Limb (tissue), 2 donors: ENCODE measurements around the gene RTN4RL1.

Source experiments
- DNase-seq, 2 donors: peaks; one replicate each; pipeline ENCODE4 v3.0.0-alpha.2; 2016; ENCODE audit errors: extremely low spot score in 2 of 2

The RTN4RL1 gene

DNA sequence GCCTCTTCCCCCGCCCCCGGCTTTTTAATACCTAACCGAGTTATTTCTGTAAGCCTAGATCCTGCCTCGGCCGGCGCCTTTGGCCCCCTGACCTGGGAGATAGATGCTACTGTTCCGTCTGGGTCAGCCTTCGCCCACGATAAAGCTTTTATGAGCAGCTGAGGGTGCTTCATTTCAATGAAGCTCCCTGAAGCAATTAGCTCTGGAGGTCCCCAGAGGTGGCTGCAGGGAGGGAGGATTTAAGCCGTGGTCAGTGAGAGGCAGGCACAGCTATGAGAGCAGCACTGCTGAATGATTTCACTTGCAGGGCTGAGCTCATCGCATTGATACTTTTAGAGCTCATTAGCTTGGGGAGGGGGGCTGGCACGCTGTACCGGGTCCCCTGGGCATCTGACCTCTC is 105.9 kb downstream of the RTN4RL1 start:
- no peak for DNase-seq

GRCh38 chr17:1918346-1919162 is 106.6 kb downstream of the RTN4RL1 start:
- no peak for DNase-seq

- DNase-seq = no peak
These were observed 108.0 kb downstream of the RTN4RL1 start for GRCh38 chr17:1916963-1917715.

DNA sequence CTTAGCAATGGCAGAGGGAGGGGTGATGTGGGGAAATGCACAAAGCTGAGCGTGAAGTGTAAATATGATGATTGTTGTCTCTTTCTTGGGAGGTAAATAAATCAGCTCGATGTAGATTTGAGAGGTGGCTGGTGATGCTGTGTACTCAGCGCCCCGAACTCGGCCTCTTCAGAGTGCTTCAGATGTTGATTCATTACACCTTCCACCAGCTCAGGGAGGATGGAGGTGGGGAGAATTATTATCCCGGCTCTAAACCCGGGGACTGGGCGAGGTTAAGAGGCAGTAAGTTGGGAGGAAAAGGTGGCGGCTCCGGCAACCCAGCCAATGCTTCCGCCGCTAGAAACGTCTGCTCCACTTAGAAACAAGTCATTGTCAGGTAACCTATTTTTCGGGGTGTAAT is 108.8 kb downstream of the RTN4RL1 start:
- DNase-seq = no peak

DNA sequence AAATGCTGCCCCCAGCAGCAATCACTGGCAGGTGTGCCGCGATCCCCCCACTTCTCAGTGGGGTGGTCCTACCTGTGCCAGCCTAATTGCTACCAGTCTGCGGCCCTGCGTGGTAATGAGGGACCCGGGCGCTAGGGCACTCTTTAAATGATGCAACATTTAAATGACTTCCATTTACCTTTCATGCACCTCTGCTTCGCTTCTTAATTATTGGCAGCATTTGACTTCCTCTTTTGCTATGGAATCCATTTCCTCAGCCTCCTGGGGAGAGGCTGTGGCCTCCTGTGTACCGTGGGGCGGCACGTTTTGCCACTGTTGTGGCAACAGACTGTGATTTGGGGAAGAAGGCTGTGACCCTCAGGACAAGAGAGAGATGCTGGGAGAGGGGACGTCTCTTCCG is 109.2 kb downstream of the RTN4RL1 start:
- no peak for DNase-seq

DNA sequence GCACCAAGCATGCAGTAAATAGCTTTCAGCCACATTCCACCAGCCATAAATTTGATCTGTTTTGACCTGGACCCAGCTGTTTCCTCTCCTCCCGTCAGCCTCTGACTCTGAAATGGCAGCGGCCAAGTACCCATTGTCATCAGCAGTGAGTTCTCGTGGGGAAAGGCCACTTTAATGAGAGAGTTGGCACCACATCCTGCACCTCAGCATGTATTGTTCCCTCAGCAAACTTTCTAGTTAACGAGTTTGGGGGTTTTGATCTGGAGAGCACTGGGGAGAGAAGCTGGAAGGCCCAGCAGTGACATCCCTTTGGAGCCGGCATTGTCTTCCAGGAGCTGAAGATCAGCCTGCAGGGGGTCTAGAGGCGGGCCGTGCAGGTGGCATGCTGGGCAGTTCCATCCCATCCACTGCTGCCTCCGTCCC is 110.5 kb downstream of the RTN4RL1 start:
- DNase-seq = no peak

- DNase-seq = no peak
These were observed 111.4 kb downstream of the RTN4RL1 start for GRCh38 chr17:1913702-1914101.

DNA sequence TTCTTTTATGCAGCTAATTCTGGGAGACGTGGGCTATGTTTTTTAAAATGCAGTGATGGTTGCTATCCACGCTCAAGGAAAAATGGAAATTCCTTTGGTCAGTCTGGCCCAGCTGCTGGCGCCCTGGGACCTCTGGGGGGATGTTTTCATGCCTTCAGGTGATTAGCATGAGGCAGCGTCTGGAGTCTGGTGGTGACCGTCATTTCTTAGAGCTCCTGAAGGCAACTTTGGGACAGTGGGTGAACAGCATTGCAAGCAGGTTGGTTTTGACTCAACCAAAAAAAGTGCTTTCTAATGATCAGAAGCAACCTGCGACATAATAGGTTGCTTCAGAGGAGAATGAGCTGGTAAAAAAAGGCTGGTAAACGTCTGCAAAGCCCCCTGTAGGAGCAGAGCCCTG is 113.0 kb downstream of the RTN4RL1 start:
- DNase-seq = no peak

GRCh38 chr17:1909985-1910384 is 115.1 kb downstream of the RTN4RL1 start:
- DNase-seq = no peak

DNA sequence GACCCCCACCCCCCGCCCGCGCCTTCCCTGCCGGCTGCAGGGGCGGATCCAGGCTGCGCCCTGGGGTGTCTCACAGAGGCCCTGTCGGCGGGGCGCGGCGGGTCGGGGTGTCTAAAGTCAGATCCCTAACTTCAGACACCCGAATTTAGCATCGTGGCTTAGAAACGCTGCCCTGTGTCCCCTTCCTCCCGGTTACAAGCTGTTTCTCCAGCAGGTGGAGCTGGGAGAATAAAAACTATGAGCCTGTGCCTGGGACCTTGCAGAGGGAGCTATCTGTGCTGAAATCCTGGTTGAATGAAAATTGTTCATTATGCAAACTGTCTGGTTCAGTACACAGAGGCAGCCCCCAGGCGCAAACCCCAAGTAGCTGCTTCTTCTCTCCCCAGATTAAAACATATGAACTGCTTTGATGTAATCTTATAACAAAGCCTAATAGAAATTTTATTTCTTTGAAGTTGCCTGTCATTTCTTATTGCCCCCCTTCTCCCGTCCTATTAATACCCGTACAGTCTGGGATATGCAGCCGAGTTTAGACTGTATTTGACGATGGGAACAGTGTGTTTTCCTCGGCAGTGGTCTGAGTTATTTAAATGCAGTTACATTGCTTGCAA is 116.3 kb downstream of the RTN4RL1 start:
- DNase-seq = peak; percentile 79 to 88

DNA sequence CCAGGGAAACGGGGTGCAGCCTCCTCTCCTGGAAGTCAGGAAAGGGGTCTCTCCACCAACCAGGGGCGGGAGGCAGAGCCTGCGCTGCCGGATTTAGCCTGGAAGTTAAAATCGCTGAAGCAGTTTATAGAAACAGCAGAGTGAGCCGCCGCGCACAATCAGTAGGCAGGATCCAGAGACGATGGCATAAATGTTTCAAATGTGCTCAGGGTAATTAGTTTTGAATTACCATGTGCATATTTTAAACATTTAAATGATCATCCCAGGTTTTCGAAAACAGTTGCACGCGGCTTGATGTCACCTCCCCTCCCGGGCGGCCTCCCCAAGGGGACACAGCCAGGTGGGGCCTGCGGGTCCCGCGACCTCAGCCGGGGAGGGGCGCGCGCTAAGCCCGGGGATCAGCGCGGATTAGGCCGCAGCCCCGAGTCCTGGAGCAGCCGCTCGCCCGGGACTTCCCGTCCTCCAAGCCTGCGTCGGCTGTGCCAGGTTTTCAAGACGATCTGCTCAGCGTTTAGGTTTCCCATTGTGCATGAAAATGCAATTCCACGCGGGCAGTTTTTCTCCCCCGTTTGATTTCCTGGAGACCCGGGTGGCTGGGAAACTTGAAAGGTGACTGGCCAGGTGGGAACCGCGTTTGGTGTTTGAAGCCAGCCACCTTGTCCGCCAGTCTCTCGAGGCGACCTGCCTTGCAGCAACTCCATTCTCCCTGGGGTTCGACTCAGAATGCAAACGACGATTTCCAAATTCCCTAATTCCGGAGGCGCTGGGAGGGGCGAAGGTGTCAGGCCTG is 117.0 kb downstream of the RTN4RL1 start:
- peak in 1 of 2 donors; percentile 71 for DNase-seq

- DNase-seq = no peak
These were observed 117.9 kb downstream of the RTN4RL1 start for GRCh38 chr17:1907216-1907631.

DNA sequence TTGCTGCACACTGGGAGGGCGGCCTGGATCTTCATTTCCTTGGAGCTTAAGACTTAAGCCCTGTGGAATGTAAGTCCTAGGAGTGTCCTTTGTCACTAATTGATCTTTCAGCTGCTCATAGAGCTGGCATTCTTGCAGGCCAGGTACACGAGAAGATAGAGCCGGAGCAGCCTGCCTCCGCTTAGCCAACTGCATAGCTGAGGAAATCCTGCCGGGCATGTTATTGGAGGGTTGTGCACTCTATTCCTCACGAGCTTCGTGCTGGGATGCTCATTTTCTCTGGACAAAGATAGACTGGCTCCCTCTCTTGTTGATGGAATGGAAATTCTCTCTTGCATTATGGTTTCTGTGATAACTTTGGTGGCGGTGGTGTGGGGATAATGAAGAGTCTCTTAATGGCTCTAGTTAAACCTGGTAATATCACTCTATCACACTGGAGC is 118.5 kb downstream of the RTN4RL1 start:
- DNase-seq = no peak

DNA sequence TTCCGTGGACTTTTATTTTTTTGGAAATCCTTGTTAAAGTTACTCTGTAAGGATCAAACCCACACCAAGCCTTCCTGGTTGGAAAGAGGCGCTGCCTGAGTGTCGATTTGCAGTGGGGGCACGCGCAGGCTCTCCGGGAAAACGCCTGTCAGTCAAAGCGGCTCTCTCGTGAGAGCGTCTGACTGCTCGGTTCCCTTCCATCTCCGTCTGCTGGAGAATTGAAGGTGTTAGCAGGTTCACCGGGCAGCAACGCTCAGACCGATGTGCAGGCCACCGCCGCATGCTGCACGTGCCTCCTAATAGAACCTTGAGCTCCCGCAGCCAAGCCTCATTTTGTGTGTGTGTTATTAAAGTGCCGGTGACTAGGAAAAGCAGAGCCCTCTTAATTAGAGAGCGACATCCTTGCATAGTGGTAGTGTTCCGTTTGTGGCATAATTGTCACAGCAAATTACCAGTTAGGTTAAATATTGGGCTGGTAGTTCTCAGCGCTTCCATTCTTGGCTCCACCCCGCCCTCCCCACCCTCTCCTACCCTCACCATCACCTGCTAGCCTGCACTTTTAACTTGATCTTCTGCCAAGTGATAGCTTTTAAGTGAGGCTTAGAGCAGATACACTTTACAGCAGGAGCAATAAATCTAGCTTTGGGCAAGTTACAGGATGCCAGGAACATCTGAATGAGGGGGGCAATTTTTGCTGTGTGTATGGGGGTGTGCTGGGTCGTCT is 119.8 kb downstream of the RTN4RL1 start:
- DNase-seq = peak in 1 of 2 donors; percentile 49

- DNase-seq = no peak
These were observed 120.6 kb downstream of the RTN4RL1 start for GRCh38 chr17:1904273-1905182.

- DNase-seq = no peak
These were observed 125.6 kb downstream of the RTN4RL1 start for GRCh38 chr17:1899403-1900000.

- DNase-seq = no peak
These were observed 126.3 kb downstream of the RTN4RL1 start for GRCh38 chr17:1898872-1899271.

GRCh38 chr17:1898332-1898731 is 126.8 kb downstream of the RTN4RL1 start:
- no peak for DNase-seq

DNA sequence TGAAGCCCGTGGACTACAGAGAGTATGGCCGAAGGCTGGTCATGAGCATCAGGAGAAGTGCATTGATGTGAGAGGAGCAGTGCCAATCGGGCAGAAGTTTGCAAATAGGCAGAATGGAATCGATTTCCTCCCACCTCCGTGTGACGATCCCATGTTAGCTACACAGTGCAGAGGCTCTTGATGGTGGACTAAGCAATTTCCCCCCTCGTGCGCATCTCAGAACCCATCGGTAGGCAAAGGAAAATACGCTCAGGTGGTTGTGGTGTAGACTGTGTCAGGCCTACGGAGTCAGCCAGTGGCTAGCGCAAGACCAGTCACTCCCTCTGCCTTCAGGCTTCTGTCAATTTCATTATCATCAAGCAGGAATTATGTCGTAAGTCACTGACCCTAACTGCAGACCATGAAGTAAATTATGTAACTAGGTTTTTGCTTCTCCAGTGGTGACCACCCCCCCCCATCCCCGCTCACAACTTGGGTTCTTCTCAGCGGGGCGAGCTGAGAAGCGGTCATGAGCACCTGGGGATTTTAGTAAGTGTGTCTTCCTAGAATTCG is 128.0 kb downstream of the RTN4RL1 start:
- no peak for DNase-seq
